Fibroblast of lung (primary cell): ENCODE data around the gene TSR3. TPM values are rescaled to one million over a fixed set of nuclear protein-coding genes. Genes with fewer than 3 reads are reported as not detected.

Experiments used
- DNase-seq, 2 donors: peaks; one replicate each; pipeline versions ENCODE4 v3.0.0 to v3.0.0-alpha.2; 2010; ENCODE audit warnings: low read depth in 2 of 2
- H2AFZ ChIP-seq: 2 replicates; pipeline ENCODE4 v1.5.1; 2012; ENCODE audit warnings: low read length, control low read depth, inconsistent platforms
- H3K27ac ChIP-seq: 2 replicates; pipeline ENCODE4 v1.5.1; 2011; ENCODE audit warnings: low read length, control low read depth; ENCODE audit not compliant: insufficient read depth
- H3K27me3 ChIP-seq: 2 replicates; pipeline ENCODE4 v1.5.1; 2011; ENCODE audit warnings: mild to moderate bottlenecking, low read length; ENCODE audit not compliant: control insufficient read depth, insufficient read depth
- H3K36me3 ChIP-seq: 2 replicates; pipeline ENCODE4 v1.5.1; 2011; ENCODE audit warnings: low read length; ENCODE audit not compliant: control insufficient read depth, insufficient read depth
- H3K4me1 ChIP-seq: 2 replicates; pipeline ENCODE4 v1.5.1; 2011; ENCODE audit warnings: low read length; ENCODE audit not compliant: control insufficient read depth, insufficient read depth; ENCODE audit errors: extremely low read depth
- H3K4me2 ChIP-seq: 2 replicates; pipeline ENCODE4 v1.5.1; 2011; ENCODE audit warnings: low read length, control low read depth; ENCODE audit not compliant: insufficient read depth; ENCODE audit errors: extremely low read depth
- H3K4me3 ChIP-seq, 4 experiments: fragments of 200-600 bp in 1 of 4; sonication (generic) in 1 of 4; replicated peaks in 1 of 4; 2 replicates each; pipeline ENCODE4 v1.5.1; 2011 to 2016; ENCODE audit warnings: low read length in 4 of 4, low read depth in 3 of 4, mild to moderate bottlenecking in 3 of 4, control low read depth in 2 of 4, inconsistent platforms in 1 of 4, mixed read lengths in 1 of 4; ENCODE audit not compliant: insufficient read depth in 1 of 4; ENCODE audit errors: control extremely low read depth in 1 of 4
- H3K79me2 ChIP-seq: 2 replicates; pipeline ENCODE4 v1.5.1; 2012; ENCODE audit warnings: mild to moderate bottlenecking, low read length, inconsistent platforms; ENCODE audit not compliant: control insufficient read depth, insufficient read depth
- H3K9ac ChIP-seq: 2 replicates; pipeline ENCODE4 v1.5.1; 2011; ENCODE audit warnings: mild to moderate bottlenecking, low read length, control low read depth; ENCODE audit not compliant: insufficient read depth
- H3K9me3 ChIP-seq: 2 replicates; pipeline ENCODE4 v1.5.1; 2012; ENCODE audit warnings: low read depth, low read length; ENCODE audit not compliant: control insufficient read depth, insufficient read depth
- H4K20me1 ChIP-seq: 2 replicates; pipeline ENCODE4 v1.5.1; 2011; ENCODE audit warnings: low read length; ENCODE audit not compliant: control insufficient read depth, insufficient read depth; ENCODE audit errors: extremely low read depth
- EZH2 ChIP-seq: IDR thresholded peaks from 2 replicates; pipeline ENCODE4 v1.5.1; 2012; ENCODE audit warnings: low read length, control low read depth, mild to moderate bottlenecking; ENCODE audit errors: missing control alignments
- polyA plus RNA-seq, 2 donors: library from polyadenylated mRNA; depleted of rRNA in 1 of 2; stranded (reverse) in 1 of 2; unstranded in 1 of 2; fragments of >200 nt; gene quantifications; 2 replicates each; pipeline ENCODE4 v1.2.1, GENCODE V29; 2011 to 2012; ENCODE audit warnings: missing spikeins in 1 of 2
- total RNA-seq: library from RNA; depleted of rRNA; stranded (reverse); fragments of >200 nt; gene quantifications from 2 replicates; pipeline ENCODE4 v1.2.1, GENCODE V29; 2014
- TF ChIP-seq, protein P1 (sequence below), 2 donors: IDR thresholded peaks in 1 of 2; conservative IDR thresholded peaks in 1 of 2; 1 replicate in 1 of 2; 2 replicates in 1 of 2; pipeline ENCODE4 v1.5.1; 2011 to 2012; ENCODE audit warnings: low read length in 2 of 2, control low read depth in 1 of 2, inconsistent platforms in 1 of 2, low read depth in 1 of 2, mild to moderate bottlenecking in 1 of 2

Gene TSR3
- total and polyA plus RNA-seq, 2 donors (not counting 1 experiment from before 2014, with no cell fraction given), result 36.2 to 77.6 TPM

DNA sequence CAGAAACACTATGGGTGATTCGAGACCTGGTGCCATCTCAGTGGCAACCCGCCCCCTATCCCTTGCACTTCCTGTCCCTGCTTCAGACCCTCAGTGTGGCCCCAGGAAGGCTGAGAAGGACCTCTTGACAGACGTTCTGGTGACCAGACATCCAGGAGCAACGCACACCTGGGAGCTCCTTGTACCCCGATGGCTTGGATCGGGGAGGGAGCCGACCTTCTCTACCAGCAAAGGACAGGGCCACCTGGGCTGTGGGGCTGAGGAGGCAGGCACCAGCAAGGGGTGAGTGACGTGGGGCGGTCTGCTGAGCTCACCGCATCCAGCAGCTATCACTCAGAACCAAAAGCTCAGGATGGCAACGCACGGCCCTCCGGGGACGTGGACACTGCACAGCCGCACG is 35.7 kb upstream of the TSR3 start:
- H3K4me3 ChIP-seq, result no peak overlapping the region
- H3K79me2 ChIP-seq, result no peaks in the 10 kb centered on the region
- no peaks in the 10 kb centered on the region for H4K20me1 ChIP-seq
- no peaks in the 10 kb centered on the region for H3K9me3 ChIP-seq
- H3K4me1 ChIP-seq, result no peaks in the 10 kb centered on the region
- H3K36me3 ChIP-seq, result no peaks in the 10 kb centered on the region
- H3K9ac ChIP-seq, result no peak overlapping the region
- no peak overlapping the region for H2AFZ ChIP-seq
- TF ChIP-seq EZH2, result no peak
- TF ChIP-seq, protein P1, sequence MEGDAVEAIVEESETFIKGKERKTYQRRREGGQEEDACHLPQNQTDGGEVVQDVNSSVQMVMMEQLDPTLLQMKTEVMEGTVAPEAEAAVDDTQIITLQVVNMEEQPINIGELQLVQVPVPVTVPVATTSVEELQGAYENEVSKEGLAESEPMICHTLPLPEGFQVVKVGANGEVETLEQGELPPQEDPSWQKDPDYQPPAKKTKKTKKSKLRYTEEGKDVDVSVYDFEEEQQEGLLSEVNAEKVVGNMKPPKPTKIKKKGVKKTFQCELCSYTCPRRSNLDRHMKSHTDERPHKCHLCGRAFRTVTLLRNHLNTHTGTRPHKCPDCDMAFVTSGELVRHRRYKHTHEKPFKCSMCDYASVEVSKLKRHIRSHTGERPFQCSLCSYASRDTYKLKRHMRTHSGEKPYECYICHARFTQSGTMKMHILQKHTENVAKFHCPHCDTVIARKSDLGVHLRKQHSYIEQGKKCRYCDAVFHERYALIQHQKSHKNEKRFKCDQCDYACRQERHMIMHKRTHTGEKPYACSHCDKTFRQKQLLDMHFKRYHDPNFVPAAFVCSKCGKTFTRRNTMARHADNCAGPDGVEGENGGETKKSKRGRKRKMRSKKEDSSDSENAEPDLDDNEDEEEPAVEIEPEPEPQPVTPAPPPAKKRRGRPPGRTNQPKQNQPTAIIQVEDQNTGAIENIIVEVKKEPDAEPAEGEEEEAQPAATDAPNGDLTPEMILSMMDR (conservative IDR thresholded peaks at IDR 0.05 in 1 of 2, IDR thresholded peaks at IDR 0.05 in 1 of 2; ENCODE audit: low read depth in 1 of 2, low read length in 2 of 2), result no peak
- no peak overlapping the region for H3K4me2 ChIP-seq
- no peaks in the 10 kb centered on the region for H3K27me3 ChIP-seq
- DNase-seq, result no peak
- no peak overlapping the region for H3K27ac ChIP-seq

DNA sequence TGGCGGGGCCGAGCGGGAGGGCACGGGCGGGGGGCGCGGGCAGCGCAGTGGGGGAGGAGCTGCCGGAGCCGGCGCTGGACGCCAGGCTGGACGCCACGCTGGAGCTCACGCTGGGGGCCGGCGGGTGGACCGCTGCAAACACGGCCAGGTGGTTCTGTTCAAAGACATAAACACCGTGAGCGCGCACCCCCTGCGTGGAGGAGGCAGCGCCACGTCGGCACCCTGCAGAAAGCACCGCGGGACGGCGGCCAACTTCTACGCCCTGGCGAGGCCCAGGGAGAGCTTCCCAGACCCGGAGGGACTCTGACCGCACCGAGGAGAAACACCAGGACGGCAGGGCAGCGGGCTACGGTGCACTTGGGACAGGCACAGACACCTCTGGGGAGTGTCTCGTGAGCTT is 33.6 kb upstream of the TSR3 start:
- TF ChIP-seq EZH2, result no peak
- TF ChIP-seq, protein P1 (conservative IDR thresholded peaks at IDR 0.05 in 1 of 2, IDR thresholded peaks at IDR 0.05 in 1 of 2; ENCODE audit: low read depth in 1 of 2, low read length in 2 of 2), result no peak
- H3K27ac ChIP-seq, result no peak overlapping the region
- no peak overlapping the region for H3K4me3 ChIP-seq
- H3K9me3 ChIP-seq, result no peaks in the 10 kb centered on the region
- no peak for DNase-seq
- peaks cover 1% of the 10 kb centered on the region for H3K36me3 ChIP-seq
- no peaks in the 10 kb centered on the region for H4K20me1 ChIP-seq
- no peaks in the 10 kb centered on the region for H3K27me3 ChIP-seq
- no peak overlapping the region for H3K4me2 ChIP-seq
- H3K4me1 ChIP-seq, result no peaks in the 10 kb centered on the region
- no peak overlapping the region for H2AFZ ChIP-seq
- H3K79me2 ChIP-seq, result no peaks in the 10 kb centered on the region
- H3K9ac ChIP-seq, result no peak overlapping the region

GRCh38 chr16:1383556-1383955 is 31.9 kb upstream of the TSR3 start:
- H3K4me1 ChIP-seq, result no peaks in the 10 kb centered on the region
- no peaks in the 10 kb centered on the region for H4K20me1 ChIP-seq
- H3K9ac ChIP-seq, result no peak overlapping the region
- H3K27me3 ChIP-seq, result no peaks in the 10 kb centered on the region
- no peak overlapping the region for H2AFZ ChIP-seq
- peaks cover 1% of the 10 kb centered on the region for H3K36me3 ChIP-seq
- H3K4me3 ChIP-seq, result no peak overlapping the region
- no peak overlapping the region for H3K4me2 ChIP-seq
- H3K27ac ChIP-seq, result no peak overlapping the region
- H3K79me2 ChIP-seq, result no peaks in the 10 kb centered on the region
- TF ChIP-seq EZH2, result no peak
- TF ChIP-seq, protein P1 (conservative IDR thresholded peaks at IDR 0.05 in 1 of 2, IDR thresholded peaks at IDR 0.05 in 1 of 2; ENCODE audit: low read depth in 1 of 2, low read length in 2 of 2), result no peak
- DNase-seq, result no peak
- H3K9me3 ChIP-seq, result no peaks in the 10 kb centered on the region
